Neuronal stem cell (in vitro differentiated cells): ENCODE results near the gene IL1RL2.

Source experiments
- DNase-seq: peaks from one replicate; pipeline ENCODE4 v3.0.0-alpha.2; 2013; ENCODE audit warnings: low spot score
- H2AFZ ChIP-seq: one replicate; pipeline ENCODE4 v1.6.1; 2013; ENCODE audit warnings: mild to moderate bottlenecking, low read length, inconsistent platforms
- H2AK5ac ChIP-seq: 2 replicates; pipeline ENCODE4 v1.6.1; 2013; ENCODE audit warnings: low read depth, mild to moderate bottlenecking, inconsistent platforms, low read length, moderate library complexity, mixed read lengths
- H2BK120ac ChIP-seq: 2 replicates; pipeline ENCODE4 v1.6.1; 2013; ENCODE audit warnings: low read depth, mild to moderate bottlenecking, inconsistent platforms, low read length, moderate library complexity, mixed read lengths
- H2BK12ac ChIP-seq: one replicate; pipeline ENCODE4 v1.6.1; 2013; ENCODE audit warnings: low read length, inconsistent platforms
- H2BK15ac ChIP-seq: 2 replicates; pipeline ENCODE4 v1.6.1; 2013; ENCODE audit warnings: mild to moderate bottlenecking, low read length, inconsistent platforms, mixed read lengths
- H2BK5ac ChIP-seq: one replicate; pipeline ENCODE4 v1.6.1; 2013; ENCODE audit warnings: inconsistent platforms, mild to moderate bottlenecking, low read length, moderate library complexity
- H3K14ac ChIP-seq: one replicate; pipeline ENCODE4 v1.6.1; 2013; ENCODE audit warnings: low read length, inconsistent platforms
- H3K18ac ChIP-seq: 2 replicates; pipeline ENCODE4 v1.6.1; 2013; ENCODE audit warnings: low read length, inconsistent platforms
- H3K23ac ChIP-seq: 2 replicates; pipeline ENCODE4 v1.6.1; 2013; ENCODE audit warnings: low read depth, mild to moderate bottlenecking, mixed read lengths, low read length, inconsistent platforms; ENCODE audit not compliant: poor library complexity
- H3K27ac ChIP-seq: replicated peaks from 3 replicates; pipeline ENCODE4 v1.5.1; 2013; ENCODE audit warnings: low read length, inconsistent platforms
- H3K27me3 ChIP-seq, 3 experiments: 2 replicates each; pipeline ENCODE4 v1.6.1; 2013; ENCODE audit warnings: low read length in 3 of 3, mild to moderate bottlenecking in 2 of 3, inconsistent platforms in 1 of 3, low read depth in 1 of 3, mixed read lengths in 1 of 3, moderate library complexity in 1 of 3; ENCODE audit not compliant: control insufficient read depth in 3 of 3, insufficient read depth in 3 of 3
- H3K36me3 ChIP-seq, 2 donors: replicated peaks in 1 of 2; 2 replicates each; pipeline ENCODE4 v1.6.1; 2013; ENCODE audit warnings: low read length in 2 of 2; ENCODE audit not compliant: control insufficient read depth in 2 of 2, insufficient read depth in 2 of 2
- H3K4ac ChIP-seq: 2 replicates; pipeline ENCODE4 v1.6.1; 2013; ENCODE audit warnings: inconsistent platforms, mild to moderate bottlenecking, low read length, moderate library complexity
- H3K4me1 ChIP-seq, 2 donors: 1 replicate in 1 of 2; 2 replicates in 1 of 2; pipeline ENCODE4 v1.6.1; 2013; ENCODE audit warnings: low read length in 2 of 2, low read depth in 1 of 2; ENCODE audit not compliant: control insufficient read depth in 2 of 2, insufficient read depth in 1 of 2
- H3K4me2 ChIP-seq: one replicate; pipeline ENCODE4 v1.6.1; 2013; ENCODE audit warnings: mild to moderate bottlenecking, low read length, inconsistent platforms; ENCODE audit not compliant: insufficient read depth, poor library complexity, severe bottlenecking
- H3K4me3 ChIP-seq, 2 donors: 2 replicates each; pipeline ENCODE4 v1.5.1; 2013; ENCODE audit warnings: low read length in 2 of 2, mild to moderate bottlenecking in 2 of 2, inconsistent platforms in 1 of 2, moderate library complexity in 1 of 2
- H3K79me1 ChIP-seq: one replicate; pipeline ENCODE4 v1.6.1; 2013; ENCODE audit warnings: low read depth, mild to moderate bottlenecking, inconsistent platforms, low read length, moderate library complexity
- H3K9ac ChIP-seq: one replicate; pipeline ENCODE4 v1.6.1; 2013; ENCODE audit warnings: mild to moderate bottlenecking, low read depth, low read length, inconsistent platforms; ENCODE audit not compliant: poor library complexity
- H3K9me3 ChIP-seq, 2 donors: replicated peaks in 1 of 2; 2 replicates each; pipeline versions ENCODE3 to v1.6.1; 2013; ENCODE audit warnings: low read length in 2 of 2, mild to moderate bottlenecking in 2 of 2, inconsistent platforms in 1 of 2, low read depth in 1 of 2, mixed read lengths in 1 of 2, moderate library complexity in 1 of 2; ENCODE audit not compliant: control insufficient read depth in 2 of 2, insufficient read depth in 1 of 2
- H4K8ac ChIP-seq: one replicate; pipeline ENCODE4 v1.6.1; 2013; ENCODE audit warnings: low read depth, mild to moderate bottlenecking, inconsistent platforms, low read length, moderate library complexity
- H4K91ac ChIP-seq: one replicate; pipeline ENCODE4 v1.6.1; 2013; ENCODE audit warnings: low read length, low read depth, mild to moderate bottlenecking, inconsistent platforms; ENCODE audit not compliant: poor library complexity
- WGBS, 2 donors: extraction: QIAGEN DNeasy Blood & Tissue Kit; methylation state at CpG; one replicate each; pipeline ENCODE4 v1.1.7; 2013; ENCODE audit warnings: missing lambda C conversion rate in 2 of 2, mixed read lengths in 1 of 2; ENCODE audit not compliant: insufficient read length in 2 of 2, insufficient replicate concordance in 1 of 2; ENCODE audit errors: extremely low coverage in 2 of 2; 5-methylcytosine and 5-hydroxymethylcytosine counted together

Gene IL1RL2

DNA sequence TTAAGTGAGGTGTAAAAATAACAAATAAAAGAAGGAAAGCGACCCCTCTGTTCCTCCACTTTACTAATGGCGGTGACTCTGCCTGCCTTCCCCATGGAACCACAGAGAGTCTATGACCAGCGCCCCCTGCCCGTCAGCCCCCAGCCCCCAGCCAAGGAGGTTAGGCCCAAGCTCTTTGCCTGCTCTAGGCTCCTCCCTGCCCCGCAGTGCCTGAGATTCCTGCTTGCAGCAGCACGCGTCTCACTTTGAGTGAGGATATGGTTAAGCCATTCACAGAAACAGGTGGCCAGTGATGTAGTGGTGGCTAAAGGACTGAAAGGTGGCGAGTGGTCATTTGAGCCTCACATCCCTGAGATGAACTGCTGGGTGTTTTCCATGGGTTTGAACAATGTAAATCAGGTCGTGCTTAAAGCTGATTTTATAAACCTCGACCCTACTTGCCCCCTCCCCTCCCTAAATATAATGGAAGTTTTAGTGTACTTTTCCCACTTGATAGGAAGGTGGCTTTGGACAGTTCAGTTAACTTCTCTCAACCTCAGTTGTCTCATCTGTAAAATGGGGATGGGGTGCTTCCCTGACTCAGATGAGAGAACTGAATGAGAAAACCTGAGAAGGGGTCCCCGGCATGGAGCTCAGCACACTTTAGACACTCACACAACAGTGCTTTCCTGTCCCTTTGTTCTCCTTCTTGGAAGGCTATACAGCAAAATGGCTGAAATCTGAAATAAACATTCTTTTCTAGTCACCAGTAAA lies 46.5 kb downstream of the IL1RL2 start:
- WGBS, 2 donors = no CpG with 5 or more reads among the region's 11 CpGs
- no peak overlapping the region for H3K23ac ChIP-seq
- DNase-seq = no peak

DNA sequence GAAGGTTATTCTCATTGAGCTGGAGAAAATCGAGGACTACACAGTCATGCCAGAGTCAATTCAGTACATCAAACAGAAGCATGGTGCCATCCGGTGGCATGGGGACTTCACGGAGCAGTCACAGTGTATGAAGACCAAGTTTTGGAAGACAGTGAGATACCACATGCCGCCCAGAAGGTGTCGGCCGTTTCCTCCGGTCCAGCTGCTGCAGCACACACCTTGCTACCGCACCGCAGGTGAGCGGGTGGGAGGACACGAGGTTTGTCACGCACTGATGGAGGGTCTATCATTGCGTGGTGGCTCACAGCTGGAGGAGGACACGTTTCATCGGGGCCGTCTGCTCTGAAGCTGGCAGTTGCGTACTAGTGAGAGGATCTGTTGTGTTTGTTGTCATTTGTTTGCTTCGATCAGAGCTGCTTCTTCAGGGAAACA lies 48.2 kb downstream of the IL1RL2 start:
- Histone ChIP-seq H3K79me1 (peaks cover 2% of the 10 kb centered on the region), H3K9ac (no peak overlapping the region), H3K23ac (peak overlapping the region; percentile 70), H3K36me3 (no peaks in the 10 kb centered on the region), H3K27ac (no peak overlapping the region), H2BK5ac (no peak overlapping the region), H3K4ac (no peak overlapping the region), H3K4me3 (no peak overlapping the region), H2AFZ (no peak overlapping the region), H2AK5ac (peak overlapping the region; percentile 43), H3K4me2 (no peak overlapping the region), H4K91ac (no peak overlapping the region), H3K27me3 (no peaks in the 10 kb centered on the region), H2BK12ac (no peak overlapping the region), H3K9me3 (peaks cover 0 to 4% of the 10 kb centered on the region in 2 donors), H4K8ac (peak overlapping the region; percentile 99), H3K14ac (no peak overlapping the region), H3K18ac (no peak overlapping the region), H2BK15ac (peak overlapping the region; percentile 66), H2BK120ac (peak overlapping the region; percentile 51), H3K4me1 (peaks cover 0 to 3% of the 10 kb centered on the region in 2 donors)
- DNase-seq = no peak
- no CpG with 5 or more reads among the region's 18 CpGs for WGBS, 2 donors

More for the DNA sequence above, 46.5 kb downstream of the IL1RL2 start:
- Histone ChIP-seq H3K14ac (no peak overlapping the region), H3K18ac (no peak overlapping the region), H3K9me3 (peaks cover 0 to 4% of the 10 kb centered on the region in 2 donors), H3K4me2 (no peak overlapping the region), H3K79me1 (peaks cover 2% of the 10 kb centered on the region), H2BK5ac (no peak overlapping the region), H2AFZ (no peak overlapping the region), H3K4ac (no peak overlapping the region), H3K9ac (no peak overlapping the region), H3K27me3 (no peaks in the 10 kb centered on the region), H4K8ac (no peak overlapping the region), H2BK15ac (no peak overlapping the region), H2BK12ac (no peak overlapping the region), H3K27ac (no peak overlapping the region), H3K36me3 (no peaks in the 10 kb centered on the region), H3K4me1 (peaks cover 0 to 5% of the 10 kb centered on the region in 2 donors), H2BK120ac (no peak overlapping the region), H3K4me3 (no peak overlapping the region), H4K91ac (no peak overlapping the region), H2AK5ac (no peak overlapping the region)

DNA sequence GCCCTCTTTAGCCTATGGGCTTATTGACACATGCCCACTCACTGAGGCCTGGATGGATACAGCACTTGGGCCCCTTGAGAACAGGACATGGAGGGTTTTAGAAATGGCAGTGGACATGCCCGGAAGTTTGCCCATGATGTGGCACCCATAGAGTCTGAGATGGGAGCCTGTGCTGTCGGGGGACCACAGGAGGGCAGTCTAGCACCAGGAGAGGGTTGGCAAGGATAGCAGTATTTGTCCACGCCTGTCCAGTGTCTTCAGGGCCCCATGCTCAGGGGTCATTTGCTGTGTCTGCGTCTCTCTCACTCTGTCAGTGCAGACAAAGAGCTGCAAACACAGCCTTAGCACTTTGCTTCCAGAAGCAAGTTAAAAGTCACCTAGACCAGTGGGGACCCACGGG lies 48.7 kb downstream of the IL1RL2 start:
- WGBS, 2 donors = no CpG with 5 or more reads among the region's 5 CpGs
- no peak for DNase-seq
- no peak overlapping the region for H2AFZ ChIP-seq

DNA sequence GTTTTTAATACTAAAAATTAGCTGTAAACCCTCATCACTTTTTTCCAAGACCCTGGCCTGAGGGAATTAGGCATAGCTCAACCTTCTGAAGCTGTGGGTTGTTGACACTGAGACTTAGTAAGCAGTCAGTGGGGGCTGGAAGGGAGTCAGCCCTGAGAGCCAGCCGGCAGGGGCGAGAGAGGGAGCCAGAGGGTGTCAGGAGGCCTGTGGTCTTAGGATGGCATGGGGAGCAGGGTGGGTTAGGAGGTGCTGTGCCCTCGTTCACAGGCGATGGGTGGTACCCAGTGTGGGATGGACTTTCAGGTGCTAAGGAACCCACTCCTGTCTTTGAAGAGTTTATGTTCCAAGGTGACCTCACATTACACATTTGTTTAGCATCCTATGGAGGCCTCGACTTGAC lies 49.3 kb downstream of the IL1RL2 start:
- Histone ChIP-seq H3K23ac (no peak overlapping the region), H3K18ac (no peak overlapping the region), H2AK5ac (no peak overlapping the region), H3K4ac (no peak overlapping the region), H3K27me3 (no peaks in the 10 kb centered on the region), H3K4me3 (no peak overlapping the region), H2BK120ac (no peak overlapping the region), H3K4me2 (no peak overlapping the region), H2AFZ (no peak overlapping the region), H2BK5ac (no peak overlapping the region), H4K8ac (no peak overlapping the region), H3K27ac (no peak overlapping the region), H3K9me3 (peaks cover 0 to 4% of the 10 kb centered on the region in 2 donors), H3K79me1 (peaks cover 2% of the 10 kb centered on the region), H4K91ac (no peak overlapping the region), H2BK12ac (no peak overlapping the region), H3K36me3 (no peaks in the 10 kb centered on the region), H2BK15ac (no peak overlapping the region), H3K9ac (no peak overlapping the region), H3K4me1 (peaks cover 0 to 3% of the 10 kb centered on the region in 2 donors), H3K14ac (peak overlapping the region; percentile 14)
- WGBS, 2 donors = no CpG with 5 or more reads among the region's 5 CpGs
- DNase-seq = no peak

More for the DNA sequence above, 48.7 kb downstream of the IL1RL2 start:
- Histone ChIP-seq H3K9me3 (peaks cover 0 to 4% of the 10 kb centered on the region in 2 donors), H2BK5ac (no peak overlapping the region), H3K18ac (no peak overlapping the region), H3K4me1 (peaks cover 0 to 3% of the 10 kb centered on the region in 2 donors), H3K27ac (no peak overlapping the region), H4K91ac (no peak overlapping the region), H2BK12ac (no peak overlapping the region), H2BK120ac (no peak overlapping the region), H3K4ac (no peak overlapping the region), H3K4me2 (no peak overlapping the region), H3K14ac (no peak overlapping the region), H3K27me3 (no peaks in the 10 kb centered on the region), H3K4me3 (no peak overlapping the region), H4K8ac (no peak overlapping the region), H3K79me1 (peaks cover 2% of the 10 kb centered on the region), H3K9ac (no peak overlapping the region), H2AK5ac (no peak overlapping the region), H3K23ac (no peak overlapping the region), H3K36me3 (no peaks in the 10 kb centered on the region), H2BK15ac (peak overlapping the region; percentile 66)
